ENCODE measurements around the gene USP22. TPM values are rescaled to one million over a fixed set of nuclear protein-coding genes. Genes with fewer than 3 reads are reported as not detected.
A peak's percentile ranks its signal among the peaks of the same experiment; 100 is the strongest.

The USP22 gene
- total RNA-seq (2012; rRNA removed) = 250 and 319 TPM in 2 replicates
- 161 and 173 TPM in 2 replicates for polyA plus RNA-seq (2012; rRNA removed)
- polyA plus RNA-seq (2012; cell fraction: cytosol; rRNA removed) = 91.3 and 126 TPM in 2 replicates
- polyA plus RNA-seq (2012; cell fraction: nucleus; rRNA removed; ENCODE audit: low replicate concordance) = 154 and 168 TPM in 2 replicates
- percentile 97 among the genes with signal in this experiment for Bru-seq, nascent RNA
- percentile 98 among the genes with signal in this experiment for BruChase-seq, experiment 1, labeled RNA remaining after a 6-hour chase
- BruChase-seq, experiment 2, labeled RNA remaining after a 2-hour chase = percentile 97 among the genes with signal in this experiment
- long read RNA-seq, full-length matches to known transcripts = 9 of 55 reads
- long read RNA-seq, partial matches to known transcripts = 5 of 55 reads
- long read RNA-seq, other reads (novel, unspliced or antisense) = 41 of 55 reads

DNA sequence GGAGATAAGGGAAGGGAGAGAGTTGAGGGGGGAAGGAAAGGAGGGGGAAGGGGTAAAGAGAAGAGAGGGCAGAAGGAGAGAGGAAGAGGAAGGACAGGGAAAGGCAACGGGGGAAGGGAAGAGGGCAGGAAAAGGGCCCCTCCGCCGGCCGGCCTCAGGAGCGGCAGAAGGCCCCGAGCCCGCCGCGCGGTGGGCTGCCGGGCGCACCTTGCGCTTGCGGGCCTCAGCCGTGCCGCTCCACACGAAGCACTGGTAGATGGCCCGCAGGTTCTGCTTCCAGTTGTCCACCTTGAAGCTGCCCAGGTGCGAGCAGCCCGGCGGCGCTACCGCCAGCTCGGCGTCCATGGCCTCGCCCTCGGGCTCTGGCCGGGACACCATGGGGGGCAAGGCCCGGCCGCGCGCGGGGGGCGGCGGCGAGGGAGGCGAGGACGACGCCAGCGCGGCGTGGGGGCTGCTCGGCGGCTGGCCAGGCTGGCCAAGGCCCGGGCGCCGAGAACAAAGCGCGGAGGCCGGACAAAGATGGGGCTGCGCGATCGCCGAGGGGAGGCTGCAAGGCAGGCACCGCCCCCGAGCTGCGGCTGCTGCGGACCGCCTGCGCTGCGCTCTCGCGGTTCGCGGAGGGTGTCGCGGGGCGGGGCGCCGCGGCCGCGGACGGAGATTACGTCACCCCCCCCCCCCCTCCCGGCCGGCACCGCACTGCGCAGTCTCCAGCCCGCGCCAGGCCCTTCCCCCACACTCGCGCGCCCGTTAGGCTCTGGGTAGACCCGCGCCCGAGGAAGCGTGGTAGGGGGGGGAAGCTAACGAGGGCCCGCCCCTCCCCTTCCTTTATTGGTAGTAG, at the start of gene USP22:
Gene USP22 (minus strand): TSS at position 554 of the 838 bp plus-strand sequence. CDS start 176 bp downstream, at position 378.
- DNase-seq = no peak

More for the DNA sequence above, at the start of gene USP22:
- BruUV-seq (replicated peaks) = no TSS peak
- Histone ChIP-seq H3K9me3 (ENCODE audit: control insufficient read depth, insufficient read depth, low read length) (no peaks in the 10 kb centered on the region), H4K5ac (ENCODE audit: low read depth, low read length) (peak within 1 kb of the TSS; percentile 90), H3K4me2 (ENCODE audit: low read depth, low read length) (peak within 1 kb of the TSS; percentile 85), H3K27ac (ENCODE audit: insufficient read depth, low read length) (peak within 1 kb of the TSS; percentile 99), H4K8ac (ENCODE audit: low read depth in 2 of 2, low read length in 2 of 2) (peak within 1 kb of the TSS; percentile 96 to 98), H3K56ac (ENCODE audit: extremely low read depth, insufficient read depth, low read length) (peak within 1 kb of the TSS; percentile 83), H2AK5ac (ENCODE audit: low read depth, low read length) (peak within 1 kb of the TSS; percentile 98), H2BK5ac (ENCODE audit: low read depth, low read length, poor library complexity, severe bottlenecking) (peak within 1 kb of the TSS; percentile 100), H3K4me3 (ENCODE audit: insufficient read depth, low read depth, low read length) (peak within 1 kb of the TSS; percentile 96), H2BK120ac (ENCODE audit: low read depth, low read length) (peak within 1 kb of the TSS; percentile 79), H3K27me3 (ENCODE audit: control insufficient read depth, insufficient read depth, low read length) (no peaks in the 10 kb centered on the region), H3K18ac (ENCODE audit: low read depth, low read length) (peak within 1 kb of the TSS; percentile 91), H4K20me1 (ENCODE audit: insufficient read depth, low read length) (peaks cover 48% of the 10 kb centered on the region), H3K9me1 (ENCODE audit: insufficient read depth, low read length) (peaks cover 11% of the 10 kb centered on the region), H4K91ac (ENCODE audit: insufficient read depth, low read depth, low read length) (peak within 1 kb of the TSS; percentile 96), H2BK20ac (ENCODE audit: low read depth, low read length) (no peak within 1 kb of the TSS), H2BK15ac (ENCODE audit: low read depth, low read length) (no peak within 1 kb of the TSS; the same call in 2 of the 3 replicates), H3K4ac (ENCODE audit: low read depth, low read length) (peak within 1 kb of the TSS; percentile 97), H2AFZ (replicated peaks; ENCODE audit: low read length, poor library complexity) (peak within 1 kb of the TSS; percentile 94), H3K4me1 (ENCODE audit: control insufficient read depth, insufficient read depth, low read length) (peaks cover 10% of the 10 kb centered on the region), H3K23ac (ENCODE audit: low read depth, low read length) (peak within 1 kb of the TSS; percentile 95), H2AK9ac (replicated peaks; ENCODE audit: low read depth, low read length, poor library complexity) (peak within 1 kb of the TSS; percentile 100), H3K14ac (replicated peaks; ENCODE audit: low read depth, low read length) (peak within 1 kb of the TSS; percentile 97), H3K79me1 (ENCODE audit: low read depth in 1 of 2, low read length in 2 of 2) (peaks cover 0 to 15% of the 10 kb centered on the region in 2 experiments; a peak in 2 of 4 replicates), H3K36me3 (ENCODE audit: control insufficient read depth, insufficient read depth, low read length) (peaks cover 3% of the 10 kb centered on the region; the same call in 1 of the 2 replicates), H3K9ac (ENCODE audit: low read depth, low read length) (peak within 1 kb of the TSS; percentile 100)
- ChIA-PET CTCF (interaction anchor here (0.6 to 1.7 kb wide), 7 partner anchors 8 to 85 kb away, joined by 3 to 6 read pairs (median 3); partner anchors contain the start of gene DHRS7B), POLR2A (ENCODE audit: unreplicated experiment) (interaction anchor here (0.6 to 0.8 kb wide), 3 partner anchors 9 to 187 kb away, joined by 3 to 5 read pairs (median 3); no protein-coding TSS in a partner anchor)
- peak; percentile 76 for ATAC-seq (ENCODE audit: low read depth)
- intact Hi-C loops (cut with micrococcal nuclease) = loop anchor here (1.0 to 5.0 kb wide), 4 partner anchors 120 to 242 kb away; partner anchors contain the start of genes MAP2K3 and TMEM11
- dilution Hi-C loops (cut with HindIII; ENCODE audit: low sequenced_read_pairs, unreplicated experiment) = no loop called here
- in situ Hi-C loops (cut with MboI; ENCODE audit: low sequenced_read_pairs) = no loop called here
- 0% methylated on average over 25 of the region's 91 CpGs; no CpG with 5 or more reads in 1 of the 2 experiments for WGBS, 2 experiments (ENCODE audit: extremely low coverage in 2 of 2, insufficient read length in 1 of 2)
- TF ChIP-seq, protein P1, sequence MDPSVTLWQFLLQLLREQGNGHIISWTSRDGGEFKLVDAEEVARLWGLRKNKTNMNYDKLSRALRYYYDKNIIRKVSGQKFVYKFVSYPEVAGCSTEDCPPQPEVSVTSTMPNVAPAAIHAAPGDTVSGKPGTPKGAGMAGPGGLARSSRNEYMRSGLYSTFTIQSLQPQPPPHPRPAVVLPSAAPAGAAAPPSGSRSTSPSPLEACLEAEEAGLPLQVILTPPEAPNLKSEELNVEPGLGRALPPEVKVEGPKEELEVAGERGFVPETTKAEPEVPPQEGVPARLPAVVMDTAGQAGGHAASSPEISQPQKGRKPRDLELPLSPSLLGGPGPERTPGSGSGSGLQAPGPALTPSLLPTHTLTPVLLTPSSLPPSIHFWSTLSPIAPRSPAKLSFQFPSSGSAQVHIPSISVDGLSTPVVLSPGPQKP (IDR thresholded peaks at IDR 0.05; ENCODE audit: borderline replicate concordance, low read depth, low read length) = no peak
- TF ChIP-seq SMC3 (IDR thresholded peaks at IDR 0.05; ENCODE audit: low read depth, low read length) (no peak), POLR2A (IDR thresholded peaks at IDR 0.05; ENCODE audit: low read depth, low read length) (peak; percentile 86), CEBPB (IDR thresholded peaks at IDR 0.05; ENCODE audit: low read depth, low read length) (peak; percentile 43)
